ENCODE results near the gene MXI1. TPM values are rescaled to one million over a fixed set of nuclear protein-coding genes. Genes with fewer than 3 reads are reported as not detected.
"Not testable (repeated sequence)": the region's sequence is repeated elsewhere in the genome, so short reads cannot be mapped to it uniquely, and the experiment has no call there.

Gene MXI1
- total RNA-seq, 2 experiments from 2014 or later = 29.8 to 33.2 TPM

DNA sequence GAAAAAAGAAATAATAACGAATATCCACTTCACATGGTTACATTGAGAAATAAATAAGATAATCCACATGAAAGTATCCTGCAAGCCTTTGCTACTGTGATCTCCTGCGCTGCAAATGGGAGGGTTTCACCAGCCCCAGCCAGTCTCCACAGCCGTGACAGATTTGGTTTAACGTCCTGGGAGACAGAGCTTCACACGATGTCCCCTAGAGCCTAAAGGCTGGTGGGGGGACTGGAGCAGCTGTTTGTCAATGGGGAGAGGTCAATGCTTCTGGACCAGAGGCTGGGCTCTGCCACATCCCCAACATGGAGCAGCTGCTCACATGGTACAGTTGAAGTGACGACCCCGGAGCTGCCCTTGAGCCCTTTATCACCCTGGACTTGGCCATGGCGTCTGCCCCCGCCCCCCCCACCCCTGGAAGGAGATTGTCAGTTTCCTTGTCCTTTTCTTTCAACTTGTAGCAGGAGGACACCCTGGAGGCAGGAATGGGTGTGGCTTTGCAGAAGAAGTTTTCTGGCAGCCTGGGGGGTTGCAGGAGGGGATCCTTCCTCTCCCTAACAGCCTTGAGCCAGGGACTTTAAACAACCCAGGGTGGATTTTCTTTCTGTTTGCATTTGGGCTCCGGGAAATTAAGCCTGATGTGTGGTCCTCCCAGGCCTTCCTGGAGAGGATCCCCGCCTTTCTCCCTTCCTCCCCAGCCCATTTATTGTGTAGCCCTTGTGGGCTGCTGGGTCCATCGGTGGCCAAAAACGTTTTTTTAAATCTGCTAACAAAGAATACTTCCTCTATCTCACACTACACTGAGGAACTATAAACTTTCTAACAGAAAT is 37.0 kb upstream of the MXI1 start:
- Mint-ChIP-seq H3K9me3 (no peaks in the 10 kb centered on the region), H3K36me3 (no peaks in the 10 kb centered on the region), H3K4me3 (no peak overlapping the region), H3K4me1 (peaks cover 14% of the 10 kb centered on the region), H3K27ac (no peak overlapping the region), H3K27me3 (peaks cover 85% of the 10 kb centered on the region)
- DNase-seq (no peak), ATAC-seq (ENCODE audit: low read depth) (no peak)
- POLR2A ChIA-PET = no interaction called here

GRCh38 chr10:110171032-110171431 is 36.4 kb upstream of the MXI1 start:
- H3K36me3 Mint-ChIP-seq = no peaks in the 10 kb centered on the region
- DNase-seq (no peak), ATAC-seq (ENCODE audit: low read depth) (no peak)
- POLR2A ChIA-PET = no interaction called here
- H3K9me3 Mint-ChIP-seq = no peaks in the 10 kb centered on the region
- peaks cover 16% of the 10 kb centered on the region for H3K4me1 Mint-ChIP-seq
- no peak overlapping the region for H3K27ac Mint-ChIP-seq
- H3K27me3 Mint-ChIP-seq = peaks cover 85% of the 10 kb centered on the region
- H3K4me3 Mint-ChIP-seq = no peak overlapping the region

- ATAC-seq (ENCODE audit: low read depth) = no peak
- Mint-ChIP-seq H3K4me1 (peaks cover 23% of the 10 kb centered on the region), H3K36me3 (no peaks in the 10 kb centered on the region), H3K27ac (no peak overlapping the region), H3K4me3 (no peak overlapping the region), H3K27me3 (peaks cover 83% of the 10 kb centered on the region), H3K9me3 (no peaks in the 10 kb centered on the region)
- POLR2A ChIA-PET = interaction anchor here (0.6 to 0.7 kb wide), 2 partner anchors 11 to 219 kb away, joined by 4 to 6 read pairs; no protein-coding TSS in a partner anchor
- DNase-seq = no peak
Measured at GRCh38 chr10:110172155-110172554, 35.2 kb upstream of the MXI1 start.

- POLR2A ChIA-PET = no interaction called here
- Mint-ChIP-seq H3K27me3 (peaks cover 81% of the 10 kb centered on the region), H3K36me3 (no peaks in the 10 kb centered on the region), H3K4me1 (peaks cover 14% of the 10 kb centered on the region), H3K4me3 (no peak overlapping the region), H3K27ac (no peak overlapping the region), H3K9me3 (no peaks in the 10 kb centered on the region)
- ATAC-seq (ENCODE audit: low read depth) = no peak
- no peak for DNase-seq
Measured at GRCh38 chr10:110174201-110174600, 33.2 kb upstream of the MXI1 start.

DNA sequence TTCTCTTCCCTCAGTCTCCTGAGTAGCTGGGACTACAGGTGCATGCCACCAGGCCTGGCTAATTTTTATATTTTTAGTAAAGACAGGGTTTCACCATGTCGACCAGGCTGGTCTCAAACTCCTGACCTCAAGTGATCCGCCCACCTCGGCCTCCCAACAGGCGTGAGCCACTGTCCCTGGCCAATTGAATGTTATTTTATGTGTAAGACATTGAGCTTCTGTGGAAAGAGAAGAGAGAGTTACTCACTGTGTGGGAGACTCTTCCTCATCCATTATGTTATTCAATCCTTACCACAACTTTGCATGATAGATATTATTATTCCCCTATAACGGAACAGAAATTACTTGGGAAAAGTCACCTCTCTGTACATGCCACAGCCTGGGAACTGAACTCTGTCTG is 32.6 kb upstream of the MXI1 start:
- no peak overlapping the region for H3K27ac Mint-ChIP-seq
- H3K9me3 Mint-ChIP-seq = no peaks in the 10 kb centered on the region
- ATAC-seq (ENCODE audit: low read depth) (no peak), DNase-seq (no peak)
- H3K4me1 Mint-ChIP-seq = peaks cover 14% of the 10 kb centered on the region
- peaks cover 79% of the 10 kb centered on the region for H3K27me3 Mint-ChIP-seq
- POLR2A ChIA-PET = no interaction called here
- H3K4me3 Mint-ChIP-seq = no peak overlapping the region
- no peaks in the 10 kb centered on the region for H3K36me3 Mint-ChIP-seq

- no peak overlapping the region for H3K4me3 Mint-ChIP-seq
- peaks cover 75% of the 10 kb centered on the region for H3K27me3 Mint-ChIP-seq
- H3K27ac Mint-ChIP-seq = no peak overlapping the region
- no peaks in the 10 kb centered on the region for H3K9me3 Mint-ChIP-seq
- no peaks in the 10 kb centered on the region for H3K36me3 Mint-ChIP-seq
- POLR2A ChIA-PET = no interaction called here
- no peak for DNase-seq
- H3K4me1 Mint-ChIP-seq = peaks cover 14% of the 10 kb centered on the region
- no peak for ATAC-seq (ENCODE audit: low read depth)
Measured at GRCh38 chr10:110175406-110175805, 32.0 kb upstream of the MXI1 start.

GRCh38 chr10:110176141-110177030 is 31.0 kb upstream of the MXI1 start:
- ATAC-seq (ENCODE audit: low read depth) = no peak
- POLR2A ChIA-PET = no interaction called here
- Mint-ChIP-seq H3K4me3 (peak overlapping the region; percentile 22), H3K27ac (no peak overlapping the region), H3K9me3 (no peaks in the 10 kb centered on the region), H3K36me3 (no peaks in the 10 kb centered on the region), H3K27me3 (peaks cover 65% of the 10 kb centered on the region), H3K4me1 (peaks cover 9% of the 10 kb centered on the region)
- DNase-seq = no peak

DNA sequence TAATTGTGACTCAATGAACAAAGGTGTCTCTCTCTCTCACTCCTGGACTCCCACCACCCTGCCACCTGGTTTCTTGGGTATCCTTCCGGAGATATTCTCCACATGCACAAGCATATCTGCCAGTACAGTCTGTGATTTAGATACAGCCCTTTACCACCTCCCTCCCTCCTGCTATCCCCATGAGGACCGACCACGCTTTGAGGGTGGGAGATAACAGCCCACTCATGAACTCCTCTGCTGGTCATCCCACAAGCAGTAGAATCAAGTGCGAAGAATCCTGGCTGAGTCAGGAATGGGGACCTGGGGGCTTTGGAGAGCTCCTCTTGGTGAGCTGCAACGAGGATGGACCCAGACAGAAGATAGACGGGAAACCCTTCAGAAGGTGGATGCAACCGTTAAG is 28.2 kb upstream of the MXI1 start:
- Mint-ChIP-seq H3K27ac (no peak overlapping the region), H3K9me3 (no peaks in the 10 kb centered on the region)

GRCh38 chr10:110181451-110181850 is 26.0 kb upstream of the MXI1 start:
- peaks cover 42% of the 10 kb centered on the region for H3K27me3 Mint-ChIP-seq
- H3K27ac Mint-ChIP-seq = no peak overlapping the region
- H3K4me3 Mint-ChIP-seq = no peak overlapping the region
- no peaks in the 10 kb centered on the region for H3K9me3 Mint-ChIP-seq
- H3K4me1 Mint-ChIP-seq = peaks cover 3% of the 10 kb centered on the region
- no peaks in the 10 kb centered on the region for H3K36me3 Mint-ChIP-seq
- DNase-seq = no peak
- ATAC-seq (ENCODE audit: low read depth) = no peak
- POLR2A ChIA-PET = no interaction called here

More for the DNA sequence above, 28.2 kb upstream of the MXI1 start:
- no peaks in the 10 kb centered on the region for H3K36me3 Mint-ChIP-seq
- peaks cover 54% of the 10 kb centered on the region for H3K27me3 Mint-ChIP-seq
- no peak for ATAC-seq (ENCODE audit: low read depth)
- H3K4me3 Mint-ChIP-seq = no peak overlapping the region
- peaks cover 9% of the 10 kb centered on the region for H3K4me1 Mint-ChIP-seq
- POLR2A ChIA-PET = interaction anchor here (0.7 kb wide), 2 partner anchors 14 to 162 kb away, joined by 3 read pairs; no protein-coding TSS in a partner anchor
- DNase-seq = no peak

DNA sequence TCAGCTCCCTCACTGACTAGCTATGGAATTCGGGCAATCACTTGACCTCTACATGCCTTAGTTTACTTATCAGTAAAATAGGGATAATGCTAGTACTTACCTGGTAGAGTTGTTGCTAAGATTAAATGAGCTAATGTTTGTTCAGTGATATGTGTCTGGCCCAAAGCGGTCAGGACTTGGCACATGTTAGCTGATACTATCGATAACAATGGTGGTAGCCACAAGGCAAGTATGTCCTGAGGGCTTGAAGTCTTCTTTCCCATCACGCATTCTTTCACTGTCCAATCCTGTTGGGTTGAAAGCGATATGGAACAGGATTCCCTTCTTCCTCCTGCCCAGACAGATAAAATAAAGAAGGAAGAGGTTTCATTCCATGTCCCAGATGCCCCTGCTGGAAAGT is 25.5 kb upstream of the MXI1 start:
- no peak for ATAC-seq (ENCODE audit: low read depth)
- no peak overlapping the region for H3K4me3 Mint-ChIP-seq
- H3K4me1 Mint-ChIP-seq = no peaks in the 10 kb centered on the region
- no peak for DNase-seq
- POLR2A ChIA-PET = no interaction called here
- no peaks in the 10 kb centered on the region for H3K36me3 Mint-ChIP-seq
- H3K27me3 Mint-ChIP-seq = peaks cover 43% of the 10 kb centered on the region
- H3K27ac Mint-ChIP-seq = no peak overlapping the region
- H3K9me3 Mint-ChIP-seq = no peaks in the 10 kb centered on the region

GRCh38 chr10:110184398-110184797 is 23.0 kb upstream of the MXI1 start:
- no peak overlapping the region for H3K27ac Mint-ChIP-seq
- DNase-seq (no peak), ATAC-seq (ENCODE audit: low read depth) (no peak)
- H3K27me3 Mint-ChIP-seq = peaks cover 37% of the 10 kb centered on the region
- no peaks in the 10 kb centered on the region for H3K4me1 Mint-ChIP-seq
- no peaks in the 10 kb centered on the region for H3K36me3 Mint-ChIP-seq
- POLR2A ChIA-PET = no interaction called here
- H3K9me3 Mint-ChIP-seq = no peaks in the 10 kb centered on the region
- H3K4me3 Mint-ChIP-seq = no peak overlapping the region

DNA sequence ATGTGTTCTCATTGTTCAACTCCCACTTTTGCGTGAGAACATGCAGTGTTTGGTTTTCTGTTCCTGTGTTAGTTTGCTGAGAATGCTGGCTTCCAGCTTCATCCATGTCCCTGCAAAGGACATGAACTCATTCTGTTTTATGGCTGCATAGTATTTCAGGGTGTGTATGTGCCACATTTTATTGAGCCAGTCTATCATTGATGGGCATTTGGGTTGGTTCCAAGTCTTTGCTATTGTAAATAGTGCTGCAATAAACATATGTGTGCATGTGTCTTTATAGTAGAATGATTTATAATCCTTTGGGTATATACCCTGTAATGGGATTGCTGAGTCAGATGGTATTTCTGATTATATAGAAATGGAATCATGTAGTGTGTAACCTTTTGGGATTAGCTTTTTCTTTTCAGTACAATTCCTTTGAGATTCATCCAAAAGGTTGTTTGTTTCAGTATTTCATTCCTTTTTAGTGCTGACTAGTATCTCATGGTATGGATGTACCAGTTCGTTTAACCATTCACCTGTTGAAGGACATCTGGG is 21.7 kb upstream of the MXI1 start:
- H3K4me1 Mint-ChIP-seq; DNase-seq; H3K36me3 Mint-ChIP-seq; ATAC-seq (ENCODE audit: low read depth); H3K9me3 Mint-ChIP-seq; H3K27ac Mint-ChIP-seq; H3K4me3 Mint-ChIP-seq; POLR2A ChIA-PET: not testable (repeated sequence)
- peaks cover 47% of the 10 kb centered on the region for H3K27me3 Mint-ChIP-seq

- Mint-ChIP-seq H3K36me3 (no peaks in the 10 kb centered on the region), H3K27me3 (peaks cover 68% of the 10 kb centered on the region), H3K4me1 (no peaks in the 10 kb centered on the region), H3K4me3 (no peak overlapping the region), H3K27ac (no peak overlapping the region), H3K9me3 (peaks cover 4% of the 10 kb centered on the region)
- DNase-seq (no peak), ATAC-seq (ENCODE audit: low read depth) (no peak)
- POLR2A ChIA-PET = interaction anchor here (0.9 kb wide), 1 partner anchor 34 kb away, joined by 4 read pairs; no protein-coding TSS in a partner anchor
Measured at GRCh38 chr10:110190170-110190569, 17.2 kb upstream of the MXI1 start.
